ENCODE results near the gene ZBTB33.

ZBTB33 gene

GRCh38 chrX:120264341-120264740, 13.7 kb downstream of the ZBTB33 start:
- H3F3A ChIP-seq (ENCODE audit: insufficient read depth): no peaks in the 10 kb centered on the region
- no peaks in the 10 kb centered on the region for H3K9me2 ChIP-seq (replicated peaks; ENCODE audit: insufficient read depth, low read length)
- H3K27me3 ChIP-seq (ENCODE audit: low read length): no peaks in the 10 kb centered on the region
- no peaks in the 10 kb centered on the region for H3K79me2 ChIP-seq (ENCODE audit: insufficient read depth, low read length)
- H3K27ac ChIP-seq (ENCODE audit: low read depth, low read length): no peak overlapping the region
- no peaks in the 10 kb centered on the region for H4K20me1 ChIP-seq (ENCODE audit: low read depth, low read length)
- H3K9me3 ChIP-seq (ENCODE audit: insufficient read depth, low read length): no peaks in the 10 kb centered on the region
- H3K4me3 ChIP-seq (ENCODE audit: insufficient read depth, low read length, poor library complexity, severe bottlenecking): no peak overlapping the region
- H2AFZ ChIP-seq (ENCODE audit: low read depth, low read length, severe bottlenecking): no peak overlapping the region
- H3K36me3 ChIP-seq (ENCODE audit: low read length): no peaks in the 10 kb centered on the region
- no peak for TF ChIP-seq EZH2phosphoT487 (conservative IDR thresholded peaks at IDR 0.05; ENCODE audit: low read length)
- TF ChIP-seq CTCF (IDR thresholded peaks at IDR 0.05; ENCODE audit: insufficient read depth, low read length, poor library complexity, severe bottlenecking): no peak
- H3K4me2 ChIP-seq (ENCODE audit: low read depth, low read length, poor library complexity, severe bottlenecking): no peak overlapping the region
- H3K9ac ChIP-seq (ENCODE audit: low read length): no peak overlapping the region

GRCh38 chrX:120269373-120270035, 18.9 kb downstream of the ZBTB33 start:
- Histone ChIP-seq H3F3A (ENCODE audit: insufficient read depth) (no peaks in the 10 kb centered on the region), H3K9me2 (replicated peaks; ENCODE audit: insufficient read depth, low read length) (no peaks in the 10 kb centered on the region), H3K36me3 (ENCODE audit: low read length) (no peaks in the 10 kb centered on the region), H4K20me1 (ENCODE audit: low read depth, low read length) (no peaks in the 10 kb centered on the region), H3K4me3 (ENCODE audit: insufficient read depth, low read length, poor library complexity, severe bottlenecking) (no peak overlapping the region), H3K9ac (ENCODE audit: low read length) (no peak overlapping the region), H3K9me3 (ENCODE audit: insufficient read depth, low read length) (no peaks in the 10 kb centered on the region), H2AFZ (ENCODE audit: low read depth, low read length, severe bottlenecking) (no peak overlapping the region), H3K79me2 (ENCODE audit: insufficient read depth, low read length) (no peaks in the 10 kb centered on the region), H3K4me2 (ENCODE audit: low read depth, low read length, poor library complexity, severe bottlenecking) (no peak overlapping the region), H3K27me3 (ENCODE audit: low read length) (no peaks in the 10 kb centered on the region), H3K27ac (ENCODE audit: low read depth, low read length) (no peak overlapping the region)
- TF ChIP-seq CTCF (IDR thresholded peaks at IDR 0.05; ENCODE audit: insufficient read depth, low read length, poor library complexity, severe bottlenecking) (no peak), EZH2phosphoT487 (conservative IDR thresholded peaks at IDR 0.05; ENCODE audit: low read length) (no peak)

- no peaks in the 10 kb centered on the region for H3K9me2 ChIP-seq (replicated peaks; ENCODE audit: insufficient read depth, low read length)
- no peak overlapping the region for H3K27ac ChIP-seq (ENCODE audit: low read depth, low read length)
- H2AFZ ChIP-seq (ENCODE audit: low read depth, low read length, severe bottlenecking): no peak overlapping the region
- H3K4me3 ChIP-seq (ENCODE audit: insufficient read depth, low read length, poor library complexity, severe bottlenecking): no peak overlapping the region
- H3K9ac ChIP-seq (ENCODE audit: low read length): no peak overlapping the region
- no peak for TF ChIP-seq CTCF (IDR thresholded peaks at IDR 0.05; ENCODE audit: insufficient read depth, low read length, poor library complexity, severe bottlenecking)
- TF ChIP-seq EZH2phosphoT487 (conservative IDR thresholded peaks at IDR 0.05; ENCODE audit: low read length): no peak
- no peaks in the 10 kb centered on the region for H3K79me2 ChIP-seq (ENCODE audit: insufficient read depth, low read length)
- H3F3A ChIP-seq (ENCODE audit: insufficient read depth): no peaks in the 10 kb centered on the region
- H4K20me1 ChIP-seq (ENCODE audit: low read depth, low read length): no peaks in the 10 kb centered on the region
- no peaks in the 10 kb centered on the region for H3K36me3 ChIP-seq (ENCODE audit: low read length)
- no peak overlapping the region for H3K4me2 ChIP-seq (ENCODE audit: low read depth, low read length, poor library complexity, severe bottlenecking)
- H3K9me3 ChIP-seq (ENCODE audit: insufficient read depth, low read length): no peaks in the 10 kb centered on the region
- no peaks in the 10 kb centered on the region for H3K27me3 ChIP-seq (ENCODE audit: low read length)
These were observed 20.0 kb downstream of the ZBTB33 start for GRCh38 chrX:120270567-120270966.

Data from SU-DHL-6 (cell line).